ENCODE measurements around the gene DHFR. TPM values are rescaled to one million over a fixed set of nuclear protein-coding genes. Genes with fewer than 3 reads are reported as not detected.
A peak's percentile ranks its signal among the peaks of the same experiment; 100 is the strongest.

The DHFR gene
- polyA plus RNA-seq, 2 of the 4 experiments (the other 2 are of a cell fraction), result 61.3 to 91.1 TPM

DNA sequence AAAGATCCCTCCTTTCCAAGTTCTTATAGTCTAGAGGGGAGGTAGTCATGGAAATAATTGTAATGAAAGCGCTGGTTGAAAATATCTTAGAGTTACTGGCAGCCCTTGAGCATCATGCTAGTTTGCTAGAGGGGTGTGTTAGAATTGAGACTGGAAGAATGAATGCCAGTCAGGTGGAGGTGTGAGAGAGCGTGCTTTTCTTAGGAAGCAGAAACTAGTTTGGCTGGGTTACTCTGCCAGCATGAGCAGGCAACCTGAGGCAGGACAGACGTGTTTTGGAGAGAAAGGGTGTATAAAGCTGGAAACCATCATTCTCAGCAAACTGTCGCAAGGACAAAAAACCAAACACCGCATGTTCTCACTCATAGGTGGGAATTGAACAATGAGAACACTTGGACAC, 43.6 kb upstream of the DHFR start (continued):
- TF ChIP-seq GATA3 (IDR thresholded peaks at IDR 0.05; ENCODE audit: borderline replicate concordance) (no peak), HOXA7 (CRISPR knock-in tag; IDR thresholded peaks at IDR 0.05) (no peak), EP300 (IDR thresholded peaks at IDR 0.05) (no peak)
- TF ChIP-seq, protein P1, sequence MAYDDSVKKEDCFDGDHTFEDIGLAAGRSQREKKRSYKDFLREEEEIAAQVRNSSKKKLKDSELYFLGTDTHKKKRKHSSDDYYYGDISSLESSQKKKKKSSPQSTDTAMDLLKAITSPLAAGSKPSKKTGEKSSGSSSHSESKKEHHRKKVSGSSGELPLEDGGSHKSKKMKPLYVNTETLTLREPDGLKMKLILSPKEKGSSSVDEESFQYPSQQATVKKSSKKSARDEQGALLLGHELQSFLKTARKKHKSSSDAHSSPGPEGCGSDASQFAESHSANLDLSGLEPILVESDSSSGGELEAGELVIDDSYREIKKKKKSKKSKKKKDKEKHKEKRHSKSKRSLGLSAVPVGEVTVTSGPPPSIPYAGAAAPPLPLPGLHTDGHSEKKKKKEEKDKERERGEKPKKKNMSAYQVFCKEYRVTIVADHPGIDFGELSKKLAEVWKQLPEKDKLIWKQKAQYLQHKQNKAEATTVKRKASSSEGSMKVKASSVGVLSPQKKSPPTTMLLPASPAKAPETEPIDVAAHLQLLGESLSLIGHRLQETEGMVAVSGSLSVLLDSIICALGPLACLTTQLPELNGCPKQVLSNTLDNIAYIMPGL (CRISPR knock-in tag; IDR thresholded peaks at IDR 0.05; ENCODE audit: borderline replicate concordance), result no peak

DNA sequence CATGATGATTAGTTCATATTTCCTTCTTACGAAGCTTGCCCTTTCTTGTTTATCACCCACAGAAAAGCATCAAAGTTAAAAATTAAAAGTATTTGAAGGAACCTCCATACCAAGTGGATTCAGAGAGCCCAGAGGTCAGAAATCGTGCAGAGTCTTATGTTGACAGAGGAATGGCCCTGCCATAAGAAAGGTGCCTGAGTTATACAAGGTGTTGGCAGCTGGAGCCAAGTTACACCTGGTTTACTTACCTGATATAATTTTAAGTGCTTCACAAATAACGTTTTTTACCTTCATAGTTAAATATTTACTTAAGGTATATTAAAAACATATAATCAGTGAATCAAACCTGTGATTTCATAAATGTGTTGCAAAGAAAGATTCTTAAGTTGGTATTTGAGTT, 42.3 kb upstream of the DHFR start:
- H3K4me2 ChIP-seq, result no peak overlapping the region
- H3K27ac ChIP-seq, result no peak overlapping the region
- no peaks in the 10 kb centered on the region for H3K4me1 ChIP-seq
- no peaks in the 10 kb centered on the region for H3K9me3 ChIP-seq
- ChIA-PET POLR2A (no interaction called here), CTCF (interaction anchor here (0.6 to 1.6 kb wide), 2 partner anchors 192 to 498 kb away, joined by 4 read pairs; no protein-coding TSS in a partner anchor)
- DNase-seq (ENCODE audit: low read depth in 1 of 2, low spot score in 1 of 2) (no peak), ATAC-seq (no peak), FAIRE-seq (peak; percentile 7)
- WGBS (ENCODE audit: missing lambda C conversion rate), result 62% methylated on average over 3 of the region's 3 CpGs
- TF ChIP-seq RCOR1 (IDR thresholded peaks at IDR 0.05; ENCODE audit: low read depth, low read length) (no peak), HEYL (CRISPR knock-in tag; IDR thresholded peaks at IDR 0.05) (no peak), NR3C1 (IDR thresholded peaks at IDR 0.05) (no peak), RNF2 (IDR thresholded peaks at IDR 0.05; ENCODE audit: borderline replicate concordance, low read depth) (no peak), BHLHE40 (IDR thresholded peaks at IDR 0.05; ENCODE audit: low read depth, low read length) (no peak), EHF (CRISPR knock-in tag; IDR thresholded peaks at IDR 0.05) (no peak), KDM5A (IDR thresholded peaks at IDR 0.05) (no peak)
- TF ChIP-seq, protein P2, sequence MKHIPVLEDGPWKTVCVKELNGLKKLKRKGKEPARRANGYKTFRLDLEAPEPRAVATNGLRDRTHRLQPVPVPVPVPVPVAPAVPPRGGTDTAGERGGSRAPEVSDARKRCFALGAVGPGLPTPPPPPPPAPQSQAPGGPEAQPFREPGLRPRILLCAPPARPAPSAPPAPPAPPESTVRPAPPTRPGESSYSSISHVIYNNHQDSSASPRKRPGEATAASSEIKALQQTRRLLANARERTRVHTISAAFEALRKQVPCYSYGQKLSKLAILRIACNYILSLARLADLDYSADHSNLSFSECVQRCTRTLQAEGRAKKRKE (CRISPR knock-in tag; IDR thresholded peaks at IDR 0.05; ENCODE audit: low read depth), result no peak
- H3K4me3 ChIP-seq, result no peak overlapping the region

DNA sequence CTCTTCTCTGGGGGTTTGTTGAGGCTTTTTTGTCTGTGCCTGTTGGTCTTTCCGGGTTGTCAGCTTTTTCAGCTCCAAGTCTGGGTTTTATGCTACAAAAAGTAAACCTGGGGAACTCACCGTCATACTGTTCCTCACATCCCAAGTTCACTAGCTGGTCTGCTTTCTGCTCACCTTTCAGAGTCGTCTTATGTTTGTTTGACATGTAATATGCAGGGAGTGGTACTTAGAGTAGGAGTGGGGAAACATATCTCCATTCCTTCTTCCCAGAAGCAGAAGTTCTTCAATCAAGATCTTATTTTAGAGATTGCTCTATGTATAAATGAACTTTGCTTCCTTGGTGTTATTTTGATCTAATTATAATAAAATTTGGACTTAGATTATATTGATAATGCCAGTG, 41.7 kb upstream of the DHFR start:
- FAIRE-seq (no peak), ATAC-seq (no peak), DNase-seq (ENCODE audit: low read depth in 1 of 2, low spot score in 1 of 2) (no peak)
- CTCF ChIA-PET, result interaction anchor here (0.6 to 1.6 kb wide), 2 partner anchors 193 to 499 kb away, joined by 4 read pairs; no protein-coding TSS in a partner anchor
- WGBS (ENCODE audit: missing lambda C conversion rate), result 94% methylated on average over 3 of the region's 3 CpGs
- Histone ChIP-seq H3K4me1 (no peaks in the 10 kb centered on the region), H3K9me3 (no peaks in the 10 kb centered on the region), H3K4me3 (no peak overlapping the region), H3K27ac (no peak overlapping the region), H3K4me2 (no peak overlapping the region)
- no peak for TF ChIP-seq ZNF302 (CRISPR knock-in tag; IDR thresholded peaks at IDR 0.05)
- TF ChIP-seq NR3C1 (IDR thresholded peaks at IDR 0.05), result no peak
- no peak for TF ChIP-seq NPAS2 (CRISPR knock-in tag; IDR thresholded peaks at IDR 0.05; ENCODE audit: borderline replicate concordance)
- TF ChIP-seq POLR2AphosphoS2 (conservative IDR thresholded peaks at IDR 0.05; ENCODE audit: low read length), result no peak
- TF ChIP-seq FOSB (CRISPR knock-in tag; IDR thresholded peaks at IDR 0.05), result no peak
- no peak for TF ChIP-seq MAFK (IDR thresholded peaks at IDR 0.05; ENCODE audit: partially characterized antibody)
- TF ChIP-seq RARB (CRISPR knock-in tag; IDR thresholded peaks at IDR 0.05), result no peak
- POLR2A ChIA-PET, result no interaction called here

DNA sequence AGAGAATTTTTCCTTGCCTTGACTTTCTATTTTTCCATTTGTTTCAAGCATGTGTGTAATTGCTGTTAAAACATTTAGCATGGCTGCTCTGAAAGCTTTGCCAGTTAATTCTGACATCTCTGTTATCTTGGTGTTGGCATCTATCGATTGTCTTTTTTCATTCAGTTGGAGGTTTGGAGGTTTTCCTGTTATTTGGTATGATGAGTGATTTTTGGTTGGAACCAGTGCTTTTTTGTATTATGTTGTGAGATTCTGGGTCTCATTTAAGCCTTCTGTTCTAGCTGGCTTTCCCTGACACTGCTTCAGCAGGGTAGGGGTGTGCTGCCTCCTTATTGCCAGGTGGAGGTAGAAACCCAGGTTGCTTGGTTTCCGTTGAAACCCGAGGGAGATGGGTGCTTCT, 40.9 kb upstream of the DHFR start:
- no peak for DNase-seq (ENCODE audit: low read depth in 1 of 2, low spot score in 1 of 2)
- H3K4me2 ChIP-seq, result no peak overlapping the region
- H3K9me3 ChIP-seq, result no peaks in the 10 kb centered on the region
- no peak for ATAC-seq
- WGBS (ENCODE audit: missing lambda C conversion rate), result 93% methylated on average over 3 of the region's 3 CpGs
- H3K4me3 ChIP-seq, result no peak overlapping the region
- no peak overlapping the region for H3K27ac ChIP-seq
- CTCF ChIA-PET, result interaction anchor here (1.2 to 1.6 kb wide), 2 partner anchors 9 to 499 kb away, joined by 4 to 7 read pairs; no protein-coding TSS in a partner anchor
- POLR2A ChIA-PET, result no interaction called here
- H3K4me1 ChIP-seq, result no peaks in the 10 kb centered on the region
- no peak for FAIRE-seq
- TF ChIP-seq, protein P3, sequence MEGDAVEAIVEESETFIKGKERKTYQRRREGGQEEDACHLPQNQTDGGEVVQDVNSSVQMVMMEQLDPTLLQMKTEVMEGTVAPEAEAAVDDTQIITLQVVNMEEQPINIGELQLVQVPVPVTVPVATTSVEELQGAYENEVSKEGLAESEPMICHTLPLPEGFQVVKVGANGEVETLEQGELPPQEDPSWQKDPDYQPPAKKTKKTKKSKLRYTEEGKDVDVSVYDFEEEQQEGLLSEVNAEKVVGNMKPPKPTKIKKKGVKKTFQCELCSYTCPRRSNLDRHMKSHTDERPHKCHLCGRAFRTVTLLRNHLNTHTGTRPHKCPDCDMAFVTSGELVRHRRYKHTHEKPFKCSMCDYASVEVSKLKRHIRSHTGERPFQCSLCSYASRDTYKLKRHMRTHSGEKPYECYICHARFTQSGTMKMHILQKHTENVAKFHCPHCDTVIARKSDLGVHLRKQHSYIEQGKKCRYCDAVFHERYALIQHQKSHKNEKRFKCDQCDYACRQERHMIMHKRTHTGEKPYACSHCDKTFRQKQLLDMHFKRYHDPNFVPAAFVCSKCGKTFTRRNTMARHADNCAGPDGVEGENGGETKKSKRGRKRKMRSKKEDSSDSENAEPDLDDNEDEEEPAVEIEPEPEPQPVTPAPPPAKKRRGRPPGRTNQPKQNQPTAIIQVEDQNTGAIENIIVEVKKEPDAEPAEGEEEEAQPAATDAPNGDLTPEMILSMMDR (IDR thresholded peaks at IDR 0.05), result no peak
- no peak for TF ChIP-seq FOSL2 (IDR thresholded peaks at IDR 0.05)
- no peak for TF ChIP-seq FOSL2 (CRISPR knock-in tag; IDR thresholded peaks at IDR 0.05)
- TF ChIP-seq, protein P4, sequence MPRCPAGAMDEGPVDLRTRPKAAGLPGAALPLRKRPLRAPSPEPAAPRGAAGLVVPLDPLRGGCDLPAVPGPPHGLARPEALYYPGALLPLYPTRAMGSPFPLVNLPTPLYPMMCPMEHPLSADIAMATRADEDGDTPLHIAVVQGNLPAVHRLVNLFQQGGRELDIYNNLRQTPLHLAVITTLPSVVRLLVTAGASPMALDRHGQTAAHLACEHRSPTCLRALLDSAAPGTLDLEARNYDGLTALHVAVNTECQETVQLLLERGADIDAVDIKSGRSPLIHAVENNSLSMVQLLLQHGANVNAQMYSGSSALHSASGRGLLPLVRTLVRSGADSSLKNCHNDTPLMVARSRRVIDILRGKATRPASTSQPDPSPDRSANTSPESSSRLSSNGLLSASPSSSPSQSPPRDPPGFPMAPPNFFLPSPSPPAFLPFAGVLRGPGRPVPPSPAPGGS (IDR thresholded peaks at IDR 0.05), result no peak
- TF ChIP-seq, protein P5, sequence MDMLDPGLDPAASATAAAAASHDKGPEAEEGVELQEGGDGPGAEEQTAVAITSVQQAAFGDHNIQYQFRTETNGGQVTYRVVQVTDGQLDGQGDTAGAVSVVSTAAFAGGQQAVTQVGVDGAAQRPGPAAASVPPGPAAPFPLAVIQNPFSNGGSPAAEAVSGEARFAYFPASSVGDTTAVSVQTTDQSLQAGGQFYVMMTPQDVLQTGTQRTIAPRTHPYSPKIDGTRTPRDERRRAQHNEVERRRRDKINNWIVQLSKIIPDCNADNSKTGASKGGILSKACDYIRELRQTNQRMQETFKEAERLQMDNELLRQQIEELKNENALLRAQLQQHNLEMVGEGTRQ (IDR thresholded peaks at IDR 0.05), result no peak
- TF ChIP-seq HOXA7 (CRISPR knock-in tag; IDR thresholded peaks at IDR 0.05), result no peak
- TF ChIP-seq MAFK (IDR thresholded peaks at IDR 0.05; ENCODE audit: partially characterized antibody), result no peak
- no peak for TF ChIP-seq KDM1A (IDR thresholded peaks at IDR 0.05; ENCODE audit: low read depth)
- TF ChIP-seq HOXB5 (CRISPR knock-in tag; IDR thresholded peaks at IDR 0.05), result no peak
- TF ChIP-seq CHD4 (IDR thresholded peaks at IDR 0.05; ENCODE audit: borderline replicate concordance), result no peak
- no peak for TF ChIP-seq SMC3 (IDR thresholded peaks at IDR 0.05)
- TF ChIP-seq FOSB (CRISPR knock-in tag; IDR thresholded peaks at IDR 0.05), result no peak
- no peak for TF ChIP-seq EP300 (IDR thresholded peaks at IDR 0.05)
- no peak for TF ChIP-seq MYC (IDR thresholded peaks at IDR 0.05; ENCODE audit: borderline replicate concordance, low read length)
- TF ChIP-seq NR3C1 (IDR thresholded peaks at IDR 0.05), result no peak

Data from A549 (cell line).